ENCODE data around the gene CHKA. TPM values are rescaled to one million over a fixed set of nuclear protein-coding genes. Genes with fewer than 3 reads are reported as not detected.

CHKA gene
- total RNA-seq, 1 donor from 2014 or later: 18.2 TPM

- peaks cover 17% of the 10 kb centered on the region for H3K4me1 ChIP-seq
- H3K27me3 ChIP-seq: no peaks in the 10 kb centered on the region
- no peak for DNase-seq (ENCODE audit: extremely low spot score in 2 of 2)
- no peaks in the 10 kb centered on the region for H3K9me3 ChIP-seq
- H3K4me3 ChIP-seq: no peak overlapping the region
- H3K27ac ChIP-seq: no peak overlapping the region
- TF ChIP-seq POLR2AphosphoS5 (IDR thresholded peaks at IDR 0.05; ENCODE audit: insufficient read depth in 1 of 2, low read depth in 1 of 2): no peak
- TF ChIP-seq POLR2A (IDR thresholded peaks at IDR 0.05): no peak
- TF ChIP-seq CTCF (IDR thresholded peaks at IDR 0.05): no peak
- intact Hi-C loops (cut with DNase I): no loop called here
- no peaks in the 10 kb centered on the region for H3K36me3 ChIP-seq
Observed at GRCh38 chr11:68135161-68135560, 14.0 kb upstream of the CHKA start.

GRCh38 chr11:68133761-68134160 is 12.6 kb upstream of the CHKA start:
- Histone ChIP-seq H3K27ac (no peak overlapping the region), H3K4me1 (peaks cover 24% of the 10 kb centered on the region), H3K27me3 (no peaks in the 10 kb centered on the region), H3K4me3 (no peak overlapping the region), H3K9me3 (no peaks in the 10 kb centered on the region), H3K36me3 (no peaks in the 10 kb centered on the region)
- no peak for DNase-seq (ENCODE audit: extremely low spot score in 2 of 2)
- intact Hi-C loops (cut with DNase I): no loop called here
- TF ChIP-seq POLR2A (IDR thresholded peaks at IDR 0.05) (no peak), CTCF (IDR thresholded peaks at IDR 0.05) (no peak), POLR2AphosphoS5 (IDR thresholded peaks at IDR 0.05; ENCODE audit: insufficient read depth in 1 of 2, low read depth in 1 of 2) (no peak)

- DNase-seq (ENCODE audit: extremely low spot score in 2 of 2): no peak
- Histone ChIP-seq H3K9me3 (no peaks in the 10 kb centered on the region), H3K27me3 (no peaks in the 10 kb centered on the region), H3K4me1 (peaks cover 18% of the 10 kb centered on the region), H3K4me3 (no peak overlapping the region), H3K27ac (no peak overlapping the region), H3K36me3 (no peaks in the 10 kb centered on the region)
- intact Hi-C loops (cut with DNase I): no loop called here
- no peak for TF ChIP-seq POLR2A (IDR thresholded peaks at IDR 0.05)
- TF ChIP-seq POLR2AphosphoS5 (IDR thresholded peaks at IDR 0.05; ENCODE audit: insufficient read depth in 1 of 2, low read depth in 1 of 2): no peak
- no peak for TF ChIP-seq CTCF (IDR thresholded peaks at IDR 0.05)
Observed at GRCh38 chr11:68130121-68130520, 8.9 kb upstream of the CHKA start.

GRCh38 chr11:68128682-68129327 is 7.6 kb upstream of the CHKA start:
- no peak for DNase-seq (ENCODE audit: extremely low spot score in 2 of 2)
- H3K4me1 ChIP-seq: peaks cover 18% of the 10 kb centered on the region
- H3K27me3 ChIP-seq: no peaks in the 10 kb centered on the region
- H3K27ac ChIP-seq: peak overlapping the region; percentile 50
- H3K9me3 ChIP-seq: no peaks in the 10 kb centered on the region
- TF ChIP-seq POLR2AphosphoS5 (IDR thresholded peaks at IDR 0.05; ENCODE audit: insufficient read depth in 1 of 2, low read depth in 1 of 2) (no peak), CTCF (IDR thresholded peaks at IDR 0.05) (no peak)
- intact Hi-C loops (cut with DNase I): no loop called here
- peak overlapping the region; percentile 51 to 57 for H3K4me3 ChIP-seq
- H3K36me3 ChIP-seq: no peaks in the 10 kb centered on the region

Measured in vagina (tissue), 2 donors.